ENCODE measurements around the gene GDI1.

GDI1 gene

DNA sequence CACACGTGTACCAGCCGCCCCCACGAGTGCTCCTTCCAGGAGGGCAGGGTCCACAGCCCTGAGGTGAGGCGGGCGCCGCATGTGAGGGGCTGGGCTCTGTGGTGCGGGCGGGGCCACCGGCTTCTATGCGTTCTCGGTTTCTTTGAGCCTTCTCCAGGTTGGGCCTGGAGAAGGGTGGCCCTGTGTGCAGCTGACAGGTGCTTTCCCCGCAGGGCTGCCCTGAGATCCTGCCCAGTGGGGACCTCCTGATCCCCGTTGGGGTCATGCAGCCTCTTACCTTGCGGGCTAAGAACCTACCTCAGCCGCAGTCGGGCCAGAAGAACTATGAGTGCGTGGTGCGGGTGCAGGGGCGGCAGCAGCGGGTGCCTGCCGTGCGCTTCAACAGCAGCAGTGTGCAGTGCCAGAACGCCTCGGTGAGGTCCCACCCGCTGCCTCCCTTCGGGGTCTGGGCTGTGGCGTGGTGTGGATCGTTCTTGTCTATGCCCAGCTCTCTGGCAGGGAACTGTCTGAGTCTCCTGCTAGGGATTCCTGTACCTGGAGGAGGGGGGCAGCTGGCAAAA, 27.9 kb downstream of the GDI1 start:
- DNase-seq, result no peak

DNA sequence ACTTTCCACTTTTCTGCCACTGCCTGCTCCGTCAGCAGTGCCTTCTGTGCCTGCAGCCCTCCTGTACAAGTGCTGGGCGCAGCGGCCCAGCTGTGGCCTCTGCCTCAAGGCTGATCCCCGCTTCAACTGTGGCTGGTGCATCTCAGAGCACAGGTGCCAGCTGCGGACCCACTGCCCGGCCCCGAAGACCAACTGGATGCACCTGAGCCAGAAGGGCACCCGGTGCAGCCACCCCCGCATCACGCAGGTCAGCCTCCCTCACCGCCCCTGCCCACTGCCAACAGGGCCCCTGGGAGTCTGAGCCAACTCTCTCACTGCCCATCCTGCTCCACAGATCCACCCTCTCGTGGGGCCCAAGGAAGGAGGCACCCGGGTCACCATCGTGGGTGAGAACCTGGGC, 28.6 kb downstream of the GDI1 start:
- DNase-seq, result no peak

DNA sequence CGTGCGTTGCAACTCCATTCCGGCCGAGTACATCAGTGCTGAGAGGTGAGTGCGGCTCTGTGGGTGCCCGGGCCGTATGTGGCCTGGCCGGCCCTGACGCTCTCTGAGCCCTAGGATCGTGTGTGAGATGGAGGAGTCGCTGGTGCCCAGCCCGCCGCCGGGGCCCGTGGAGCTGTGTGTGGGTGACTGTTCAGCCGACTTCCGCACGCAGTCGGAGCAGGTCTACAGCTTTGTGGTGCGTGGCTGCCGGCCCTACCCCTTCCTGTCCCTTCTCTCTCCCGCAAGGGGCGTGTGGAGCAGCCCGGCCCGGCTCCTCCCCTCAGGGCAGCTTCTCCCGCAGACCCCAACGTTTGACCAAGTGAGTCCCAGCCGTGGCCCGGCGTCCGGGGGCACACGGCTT, 29.1 kb downstream of the GDI1 start:
- no peak for DNase-seq

DNA sequence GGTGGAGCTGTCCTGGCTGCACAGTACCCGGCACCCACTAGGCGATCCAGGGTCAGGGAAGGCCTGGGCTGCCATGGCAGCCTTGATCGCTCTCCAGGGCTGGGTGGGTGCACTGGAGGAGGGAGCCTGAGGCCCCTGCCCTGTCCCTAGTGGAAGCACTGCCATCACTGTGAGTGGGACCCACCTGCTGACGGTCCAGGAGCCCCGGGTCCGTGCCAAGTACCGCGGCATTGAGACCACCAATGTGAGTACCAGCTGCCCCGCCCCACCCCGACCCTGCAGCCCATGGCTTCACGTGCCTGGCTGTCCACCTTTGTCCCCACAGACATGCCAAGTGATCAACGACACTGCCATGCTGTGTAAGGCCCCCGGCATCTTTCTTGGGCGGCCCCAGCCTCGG, 30.0 kb downstream of the GDI1 start:
- DNase-seq, result no peak

DNA sequence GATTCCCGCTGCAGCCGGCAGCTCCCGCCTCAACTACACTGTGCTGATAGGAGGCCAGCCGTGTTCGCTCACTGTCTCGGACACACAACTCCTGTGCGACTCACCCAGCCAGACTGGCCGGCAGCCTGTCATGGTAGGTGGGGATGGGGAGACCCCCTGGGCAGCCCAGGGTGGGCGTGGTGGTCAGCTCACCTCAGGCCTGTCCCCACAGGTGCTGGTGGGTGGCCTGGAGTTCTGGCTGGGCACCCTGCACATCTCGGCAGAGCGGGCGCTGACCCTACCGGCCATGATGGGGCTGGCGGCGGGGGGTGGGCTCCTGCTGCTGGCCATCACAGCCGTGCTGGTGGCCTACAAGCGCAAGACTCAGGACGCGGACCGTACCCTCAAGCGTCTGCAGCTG, 30.6 kb downstream of the GDI1 start:
- DNase-seq, result no peak

DNA sequence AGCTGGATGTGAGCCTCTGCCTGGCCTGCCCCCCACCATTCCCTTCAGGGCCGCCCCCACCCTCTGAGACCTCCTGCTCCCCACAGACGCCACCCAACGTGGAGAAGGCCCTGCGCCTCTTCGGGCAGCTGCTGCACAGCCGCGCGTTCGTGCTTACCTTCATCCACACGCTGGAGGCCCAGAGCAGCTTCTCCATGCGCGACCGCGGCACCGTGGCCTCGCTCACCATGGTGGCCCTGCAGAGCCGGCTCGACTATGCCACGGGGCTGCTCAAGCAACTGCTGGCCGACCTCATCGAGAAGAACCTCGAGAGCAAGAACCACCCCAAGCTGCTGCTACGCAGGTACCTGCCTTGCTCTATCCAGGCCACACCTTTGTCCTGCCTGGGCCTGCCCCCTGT, 31.3 kb downstream of the GDI1 start:
- no peak for DNase-seq

DNA sequence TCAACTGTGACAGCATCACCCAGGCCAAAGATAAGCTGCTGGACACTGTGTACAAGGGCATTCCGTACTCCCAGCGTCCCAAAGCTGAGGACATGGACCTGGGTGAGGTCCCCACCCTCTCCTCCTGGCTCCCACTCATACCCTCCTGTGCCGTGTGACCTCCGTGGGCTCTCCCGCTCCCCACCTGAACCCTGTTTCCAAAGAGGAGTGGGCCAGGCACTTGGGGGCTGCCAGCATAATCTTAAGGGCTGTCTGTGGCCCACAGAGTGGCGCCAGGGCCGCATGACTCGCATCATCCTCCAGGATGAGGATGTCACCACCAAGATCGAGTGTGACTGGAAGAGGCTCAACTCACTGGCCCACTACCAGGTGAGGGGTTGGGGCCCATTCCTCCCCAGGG, 32.2 kb downstream of the GDI1 start:
- no peak for DNase-seq

DNA sequence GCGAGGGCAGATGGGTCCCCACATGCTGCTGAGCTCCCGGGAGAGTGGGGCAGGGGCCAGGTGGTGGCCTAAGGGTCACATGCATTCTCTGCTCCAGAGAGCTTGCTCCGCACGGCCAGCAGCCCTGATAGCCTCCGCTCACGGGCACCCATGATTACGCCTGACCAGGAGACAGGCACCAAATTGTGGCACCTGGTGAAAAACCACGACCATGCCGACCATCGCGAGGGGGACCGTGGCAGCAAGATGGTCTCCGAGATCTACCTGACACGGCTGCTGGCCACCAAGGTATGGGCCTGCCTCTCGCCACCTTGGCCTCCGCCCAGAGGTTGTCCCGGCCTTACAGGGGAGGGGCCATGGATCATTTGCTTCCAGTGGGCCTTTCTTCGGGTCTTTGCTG, 32.9 kb downstream of the GDI1 start:
- DNase-seq, result no peak

DNA sequence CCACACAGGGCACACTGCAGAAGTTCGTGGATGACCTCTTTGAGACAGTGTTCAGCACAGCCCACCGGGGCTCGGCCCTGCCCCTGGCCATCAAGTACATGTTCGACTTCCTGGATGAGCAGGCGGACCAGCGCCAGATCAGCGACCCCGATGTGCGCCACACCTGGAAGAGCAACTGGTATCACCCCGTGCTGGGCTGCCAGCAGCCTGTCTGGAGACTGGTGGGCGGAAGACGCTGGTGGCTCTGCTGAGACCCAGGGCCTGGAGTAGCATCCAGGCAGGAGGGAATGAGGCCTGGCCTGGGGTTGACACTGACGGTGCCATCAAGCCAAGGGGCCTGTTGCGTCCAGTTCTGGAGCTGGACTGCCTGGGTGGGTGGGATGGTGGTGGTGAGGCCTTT, 33.5 kb downstream of the GDI1 start:
- no peak for DNase-seq

DNA sequence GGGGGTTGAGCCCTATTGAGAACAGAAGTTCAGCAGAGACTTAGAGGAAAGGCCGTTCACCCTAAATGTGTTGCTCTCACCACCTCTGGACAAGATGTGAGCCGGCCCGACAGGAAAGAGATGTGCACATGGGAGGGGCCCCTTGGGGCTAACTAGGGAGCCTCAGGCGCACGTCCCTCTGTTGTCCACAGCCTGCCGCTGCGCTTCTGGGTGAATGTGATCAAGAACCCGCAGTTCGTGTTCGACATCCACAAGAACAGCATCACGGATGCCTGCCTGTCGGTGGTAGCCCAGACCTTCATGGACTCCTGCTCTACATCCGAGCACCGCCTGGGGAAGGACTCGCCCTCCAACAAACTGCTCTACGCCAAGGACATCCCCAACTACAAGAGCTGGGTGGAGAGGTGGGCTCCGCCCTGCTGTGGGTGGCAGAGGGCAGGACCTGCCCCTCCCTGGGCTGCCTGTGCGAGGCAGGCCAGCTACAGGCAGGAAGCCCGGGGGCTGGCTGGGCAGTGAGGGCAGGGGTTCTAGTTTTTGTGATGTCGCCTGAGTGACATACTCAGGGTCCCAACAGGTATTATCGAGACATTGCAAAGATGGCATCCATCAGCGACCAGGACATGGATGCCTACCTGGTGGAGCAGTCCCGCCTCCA, 34.1 kb downstream of the GDI1 start:
- DNase-seq, result no peak

DNA sequence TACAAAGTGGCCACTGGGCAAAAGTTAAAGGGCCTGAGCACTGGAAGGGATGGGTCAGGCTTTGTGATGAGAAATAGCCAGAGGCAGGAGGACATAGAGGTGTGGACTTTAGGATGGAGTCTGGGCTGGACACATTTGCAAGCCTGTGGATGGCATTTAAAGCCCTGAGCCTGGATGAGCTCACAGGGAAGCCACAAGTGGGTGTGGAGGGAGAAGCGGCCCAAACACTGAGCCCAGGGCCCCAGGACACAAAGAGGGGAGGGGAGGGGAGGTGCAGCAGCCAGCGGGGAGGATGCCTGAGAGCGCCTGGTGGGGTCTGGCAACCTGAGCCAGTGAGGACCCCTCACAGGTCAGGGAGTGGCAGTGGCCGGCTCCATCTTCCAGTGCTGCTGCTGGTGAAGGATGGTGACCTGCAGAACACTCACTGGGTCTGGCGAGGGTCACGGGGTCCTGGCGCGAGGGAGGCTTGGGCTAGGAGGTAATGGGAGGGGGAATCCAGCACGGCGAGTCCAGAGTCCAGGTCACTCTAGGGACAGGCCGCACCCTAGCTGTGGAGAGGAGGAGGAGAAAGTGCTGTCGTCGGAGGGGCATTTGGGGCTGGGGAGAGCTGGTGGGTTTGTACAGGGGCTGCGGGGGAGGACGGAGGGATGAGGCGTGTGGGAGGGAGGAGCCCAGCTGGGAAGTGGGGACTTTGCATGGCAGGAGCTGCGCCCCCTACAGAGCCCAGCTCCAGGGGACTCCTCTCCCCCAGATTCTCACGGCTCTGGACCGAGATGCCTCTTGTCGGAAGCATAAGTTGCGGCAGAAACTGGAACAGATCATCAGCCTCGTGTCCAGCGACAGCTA, 35.1 kb downstream of the GDI1 start:
- DNase-seq, result no peak

DNA sequence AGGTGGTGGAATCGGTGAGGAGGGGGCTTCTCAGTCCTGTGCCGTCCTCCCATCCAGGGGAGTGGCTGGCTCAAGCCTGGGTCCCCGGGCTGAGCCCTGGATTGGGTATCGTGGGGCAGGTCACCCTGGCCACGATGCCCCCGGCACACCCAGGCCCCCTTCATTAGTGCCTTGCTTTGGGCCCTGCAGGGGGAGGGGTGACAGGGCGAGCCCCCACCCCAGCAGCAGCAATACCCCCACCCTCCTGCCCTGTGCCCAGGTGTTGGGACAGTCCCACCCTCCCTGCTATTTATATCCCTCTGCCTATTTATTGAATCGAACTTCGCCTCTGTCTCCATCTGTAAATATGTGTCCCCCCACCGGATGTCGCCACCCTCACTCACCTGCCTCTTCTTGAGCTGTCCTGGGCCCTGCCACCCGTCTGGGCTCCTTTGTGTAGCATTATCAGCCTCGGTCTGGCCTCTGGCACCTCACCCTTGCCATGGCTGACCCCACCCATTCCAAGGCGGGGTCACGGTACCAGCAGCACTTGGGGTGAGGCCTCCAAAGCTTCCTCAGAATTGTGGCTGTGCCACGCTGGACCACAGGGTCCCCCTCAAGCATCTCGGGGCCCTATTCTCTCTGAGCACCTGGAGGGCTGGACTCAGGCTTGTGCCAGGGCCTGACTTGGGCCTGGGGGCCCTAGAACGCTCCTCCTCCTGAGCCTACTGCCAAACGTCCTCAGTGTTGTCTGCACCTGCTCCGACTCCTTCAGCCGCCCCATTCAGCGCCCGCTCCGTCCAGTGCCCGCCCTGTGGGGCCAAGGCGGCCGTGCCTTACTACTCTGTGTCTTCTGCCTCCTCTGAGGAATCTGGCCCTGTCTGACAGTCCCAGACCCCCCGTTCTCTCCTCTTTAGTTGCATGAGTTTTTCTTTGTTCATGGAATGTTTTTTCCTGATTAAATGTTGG, 36.0 kb downstream of the GDI1 start:
- no peak for DNase-seq

DNA sequence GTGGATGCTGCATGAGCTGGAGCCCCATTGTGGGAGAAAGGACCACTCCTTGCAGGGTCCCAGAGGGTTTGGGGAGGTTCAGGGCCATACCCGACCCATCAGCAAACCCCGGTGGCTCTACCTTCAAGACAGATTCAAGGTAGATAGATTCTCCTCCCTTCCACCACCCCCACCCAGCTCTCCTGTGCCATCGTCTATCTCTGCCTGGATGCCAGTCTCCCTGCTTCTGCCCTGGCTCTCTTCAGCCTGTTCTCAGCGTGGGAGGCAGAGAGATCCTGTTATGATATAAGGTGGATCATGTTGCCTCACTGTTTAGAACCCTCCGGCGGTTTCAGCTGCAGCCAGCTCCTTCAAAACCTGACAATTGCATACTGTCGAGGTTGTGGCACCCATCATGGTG, 36.7 kb downstream of the GDI1 start:
- DNase-seq, result no peak

DNA sequence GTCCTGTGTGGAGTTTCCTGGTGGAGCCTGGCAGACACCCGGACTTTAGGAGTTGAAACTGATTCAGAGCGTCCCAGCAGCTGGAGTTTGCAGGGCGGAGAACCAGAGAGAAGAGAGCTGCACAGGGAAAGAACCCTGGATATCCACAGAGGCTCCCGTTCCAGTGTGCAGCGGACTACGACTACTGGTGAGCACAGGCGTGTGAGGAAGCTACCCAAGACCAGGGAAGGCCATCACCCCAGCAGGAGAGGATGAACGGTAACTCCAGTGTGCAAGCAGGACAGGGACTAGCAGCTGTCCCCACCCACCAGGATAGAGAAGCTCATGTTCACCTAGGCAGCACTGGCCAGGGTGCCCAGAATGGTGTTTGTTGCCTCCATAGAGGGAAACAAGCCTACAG, 39.9 kb downstream of the GDI1 start:
- no peak for DNase-seq

DNA sequence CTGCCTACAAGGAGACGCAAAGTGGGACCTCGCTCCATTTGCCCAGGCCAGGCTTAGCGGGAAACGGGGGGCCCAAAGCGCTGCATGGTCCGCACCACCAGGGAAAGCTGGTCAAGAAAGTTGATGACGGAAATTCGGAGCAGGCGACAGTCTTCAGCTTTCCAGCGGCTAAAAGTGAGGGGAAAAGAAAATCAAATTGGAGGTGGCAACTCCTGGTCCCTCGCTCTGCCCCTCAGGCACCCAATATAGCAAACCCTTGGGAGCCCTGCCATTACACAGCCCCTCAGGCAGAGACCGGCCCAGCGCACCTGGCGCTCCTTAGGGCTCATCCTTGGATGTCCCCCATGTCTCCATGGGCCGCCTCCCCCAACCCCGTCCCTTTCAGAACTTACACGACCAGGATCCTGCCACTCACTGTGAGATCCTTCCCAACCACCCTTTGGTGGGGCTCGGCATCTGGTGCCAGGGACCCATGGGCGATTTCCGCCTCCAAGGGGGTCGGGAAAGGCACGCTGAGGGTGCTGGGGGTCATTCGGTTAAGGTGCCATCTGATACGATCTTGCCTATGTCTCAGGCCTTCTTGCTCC, 41.0 kb downstream of the GDI1 start:
- no peak for DNase-seq

DNA sequence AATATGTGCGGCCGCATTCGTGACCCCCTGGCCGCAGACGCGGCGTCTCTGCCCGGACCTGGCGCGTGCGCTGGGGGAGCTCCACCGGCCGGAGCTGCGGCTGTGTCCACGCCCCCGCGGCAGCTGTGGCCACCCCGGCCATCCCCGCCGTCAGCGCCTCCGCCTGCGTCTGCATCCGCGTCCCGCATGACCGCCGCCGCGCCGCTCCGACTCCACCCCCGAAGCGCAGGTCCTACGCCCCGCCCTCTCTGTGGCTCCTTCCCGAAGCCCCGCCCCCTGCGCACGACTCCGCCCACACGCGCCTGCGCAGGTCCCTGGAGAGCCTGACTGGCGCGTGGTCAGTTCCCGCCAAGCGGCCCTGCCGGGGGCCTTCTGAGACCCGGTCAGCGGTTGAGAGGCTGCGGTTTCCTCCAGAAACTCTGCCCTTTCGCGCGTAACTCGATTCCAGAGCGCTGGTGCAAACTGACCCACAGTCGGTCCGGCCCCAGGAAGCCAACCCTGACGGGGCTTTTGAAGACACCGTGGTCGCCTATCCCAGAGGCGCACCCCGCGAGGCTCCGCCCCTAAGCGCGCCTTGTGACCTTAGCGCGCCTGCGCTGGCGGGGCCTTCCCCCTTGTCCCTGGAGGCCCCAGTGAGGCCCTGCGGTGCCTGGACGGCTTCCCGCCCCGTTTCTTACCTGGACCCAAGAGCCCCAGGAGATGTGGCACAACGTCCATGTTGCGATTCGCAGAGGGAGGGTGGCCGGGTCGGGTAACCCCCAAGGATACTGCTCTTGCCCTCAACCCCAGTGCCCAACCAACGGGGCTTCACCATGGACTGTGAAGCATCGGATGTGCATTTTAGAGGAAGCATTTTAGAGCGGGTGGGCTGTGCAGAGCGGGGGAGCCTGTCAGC, 42.0 kb downstream of the GDI1 start, which contains the start of gene LAGE3:
TSS of gene LAGE3 (minus strand) at position 554 of the 895 bp plus-strand sequence. CDS start at position 188, 366 bp downstream.
- DNase-seq, result no peak

DNA sequence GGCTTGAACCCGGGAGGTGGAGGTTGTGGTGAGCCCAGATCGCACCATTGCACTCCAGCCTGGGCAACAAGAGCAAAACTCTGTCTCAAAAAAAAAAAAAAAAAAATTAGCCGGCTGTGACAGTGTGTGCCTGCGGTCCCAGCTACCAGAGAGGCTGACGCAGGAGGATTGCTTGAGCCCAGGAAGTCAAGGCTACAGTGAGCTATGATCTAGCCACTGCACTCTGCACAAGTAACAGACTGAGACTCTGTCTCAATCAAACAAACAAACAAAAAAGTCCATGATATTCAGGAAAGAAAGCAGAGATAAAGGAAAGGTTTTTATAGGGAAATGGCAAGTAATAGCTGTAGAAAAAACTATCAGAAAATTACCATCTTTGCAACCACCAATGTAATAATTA, 44.2 kb downstream of the GDI1 start:
- DNase-seq, result no peak

DNA sequence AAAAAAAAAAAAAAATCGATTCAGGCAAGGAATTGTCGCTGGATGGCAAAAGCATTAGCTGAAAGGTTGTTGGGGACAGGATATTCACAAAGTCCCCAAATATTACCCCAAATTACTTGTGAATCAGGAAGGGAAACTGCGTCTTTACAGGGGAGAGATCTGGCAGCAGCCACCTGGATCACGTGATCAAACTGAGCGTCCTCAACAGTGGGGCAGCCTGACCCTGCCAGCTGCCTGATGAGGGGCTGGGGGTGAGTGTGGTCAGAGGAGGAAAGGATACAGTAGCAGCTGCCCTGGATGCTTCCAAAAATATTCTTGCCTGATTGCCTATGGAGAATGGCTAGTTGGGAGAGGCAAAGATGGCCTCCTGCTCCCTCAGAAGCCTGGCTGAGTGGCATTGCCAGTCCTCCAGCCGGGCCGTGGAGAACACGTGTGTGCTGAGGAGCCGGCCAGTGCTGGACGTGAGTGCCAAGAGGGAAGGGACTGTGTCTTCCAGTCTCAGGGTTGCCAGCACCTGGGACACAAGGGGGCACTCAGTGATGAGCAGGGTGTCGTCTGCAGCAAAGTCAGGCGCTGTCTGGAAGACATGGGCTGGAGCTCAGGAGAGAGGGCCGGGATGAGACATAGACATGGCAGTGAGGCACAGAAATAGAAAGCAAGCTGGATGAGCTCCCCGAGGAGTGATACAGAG, 45.1 kb downstream of the GDI1 start:
- no peak for DNase-seq

DNA sequence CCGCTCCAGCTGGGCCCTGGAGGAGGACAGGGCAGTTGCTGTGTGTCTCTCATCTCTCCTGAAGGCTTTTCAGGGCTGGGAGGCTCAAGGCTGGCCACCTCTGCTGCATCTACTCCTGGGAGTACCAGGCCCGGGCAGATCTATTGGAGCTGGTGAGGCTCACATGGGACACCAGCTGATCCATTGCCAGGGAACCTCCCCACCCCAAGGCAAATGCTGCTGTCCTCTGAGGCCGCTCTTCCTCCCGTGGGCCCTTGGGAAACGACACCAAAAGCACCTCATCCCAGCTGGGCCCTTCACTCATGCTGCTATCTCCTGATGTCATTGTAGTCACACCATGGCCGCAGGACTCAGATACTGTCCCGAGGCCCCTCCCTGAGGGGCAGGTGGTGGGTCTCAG, 45.8 kb downstream of the GDI1 start:
- DNase-seq, result no peak

DNA sequence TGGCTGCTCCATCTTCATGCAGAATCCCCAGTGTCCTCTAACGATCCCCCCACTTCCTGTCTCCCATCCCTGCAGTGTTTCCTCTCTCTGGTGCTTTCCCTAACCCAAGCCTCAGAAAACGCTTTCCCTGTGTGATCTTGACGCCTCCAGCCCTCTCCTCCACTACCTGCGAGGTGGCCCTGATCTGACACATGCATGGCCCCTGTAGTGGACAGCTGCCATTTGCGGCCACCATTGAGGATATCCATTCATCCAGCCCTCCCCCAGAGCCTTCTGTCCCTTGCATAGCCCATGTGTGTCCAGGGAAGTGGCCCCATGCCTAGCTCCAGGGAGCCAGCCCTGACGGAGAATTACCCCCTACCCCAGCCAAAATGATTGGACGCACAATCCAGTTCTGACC, 46.4 kb downstream of the GDI1 start:
- DNase-seq, result no peak

Data from cortex of kidney (tissue), 1 donor.